Thyroid gland (tissue), 4 donors: ENCODE data around the gene STAT6. TPM values are rescaled to one million over a fixed set of nuclear protein-coding genes. Genes with fewer than 3 reads are reported as not detected.

Source experiments
- DNase-seq, 2 donors: peaks; one replicate each; pipeline ENCODE4 v3.0.0-alpha.2; 2019
- H3K27ac ChIP-seq, 3 donors: fragments of 200-600 bp; sonication (generic); 1 replicate in 2 of 3; 2 replicates in 1 of 3; pipeline ENCODE4 v1.5.1; 2016 to 2019; ENCODE audit warnings: mild to moderate bottlenecking in 1 of 3, moderate library complexity in 1 of 3
- H3K27me3 ChIP-seq: fragments of 200-600 bp; sonication (generic); one replicate; pipeline ENCODE4 v1.5.1; 2019
- H3K36me3 ChIP-seq, 2 donors: fragments of 200-600 bp; sonication (generic); one replicate each; pipeline ENCODE4 v1.5.1; 2016 to 2019
- H3K4me1 ChIP-seq, 2 donors: fragments of 200-600 bp; sonication (generic); one replicate each; pipeline ENCODE4 v1.5.1; 2017 to 2019
- H3K4me3 ChIP-seq, 3 donors: fragments of 200-600 bp; sonication (generic); replicated peaks in 1 of 3; 1 replicate in 2 of 3; 2 replicates in 1 of 3; pipeline ENCODE4 v1.5.1; 2016; ENCODE audit warnings: mild to moderate bottlenecking in 1 of 3
- H3K9me3 ChIP-seq: fragments of 200-600 bp; sonication (generic); one replicate; pipeline ENCODE4 v1.5.1; 2017
- POLR2A ChIP-seq, 2 donors: fragments of 450-650 bp; IDR thresholded peaks; one replicate each; pipeline ENCODE4 v1.6.1; 2017; ENCODE audit warnings: antibody characterized with exemption in 2 of 2, mild to moderate bottlenecking in 2 of 2, moderate library complexity in 1 of 2
- WGBS, 2 donors: methylation state at CpG; one replicate each; pipeline ENCODE4 v1.1.5; 2017; 5-methylcytosine and 5-hydroxymethylcytosine counted together
- intact Hi-C: fragments of 100-400 bp; cut with DNase I; formaldehyde crosslinking; loops from one replicate; pipeline ENCODE4 v1.15.1; 2023
- total RNA-seq, 4 donors: library from RNA; depleted of rRNA; stranded (reverse); fragments of >200 nt; gene quantifications; one replicate each; pipeline ENCODE4 v1.2.3, GENCODE V29; 2016
- TF ChIP-seq, protein P1 (sequence below), 6 experiments: fragments of 200-600 bp in 3 of 6; fragments of 450-650 bp in 3 of 6; sonication (generic) in 3 of 6; IDR thresholded peaks; one replicate each; pipeline ENCODE4 v1.5.1; 2016 to 2019; ENCODE audit warnings: antibody characterized with exemption in 6 of 6, mild to moderate bottlenecking in 2 of 6, inconsistent platforms in 1 of 6, moderate library complexity in 1 of 6

The STAT6 gene
- total RNA-seq, 4 donors from 2014 or later, result 79.0 to 144 (median 89.8) TPM

DNA sequence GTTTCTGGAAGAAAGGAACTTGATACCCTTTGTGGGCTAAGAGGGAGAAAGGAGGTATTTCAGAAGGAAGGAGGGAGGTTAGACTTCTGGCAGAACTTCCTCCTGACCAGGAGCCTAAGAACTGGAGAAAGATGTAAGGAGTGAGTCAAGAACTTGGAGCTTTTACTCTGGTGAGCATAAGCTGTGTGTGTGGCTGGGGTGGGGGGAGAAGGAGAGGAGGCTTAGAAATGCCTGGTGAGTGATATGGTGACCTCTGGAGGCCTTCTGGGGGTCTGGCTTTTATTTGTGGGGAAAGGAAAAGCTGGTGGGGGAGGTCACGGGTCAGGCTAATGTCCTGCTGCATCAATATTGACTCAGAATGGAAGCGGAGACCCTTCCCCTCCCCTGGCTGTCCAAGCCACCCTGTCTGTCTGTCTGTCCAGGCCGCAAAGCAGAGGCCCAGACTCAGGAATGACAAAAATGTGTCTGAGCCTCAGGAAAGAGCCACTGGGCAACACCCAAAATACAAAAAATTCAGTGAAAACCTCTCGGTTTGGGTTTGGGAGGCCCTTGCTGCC lies 21.9 kb upstream of the STAT6 start:
- no peaks in the 10 kb centered on the region for H3K9me3 ChIP-seq
- H3K36me3 ChIP-seq, result no peaks in the 10 kb centered on the region
- 70 to 77% methylated on average over 4 of the region's 4 CpGs for WGBS, 2 donors
- H3K4me3 ChIP-seq, result no peak overlapping the region
- no peaks in the 10 kb centered on the region for H3K27me3 ChIP-seq
- no peak for DNase-seq
- H3K27ac ChIP-seq, result peak overlapping the region; percentile 21 to 74 (median 68)
- H3K4me1 ChIP-seq, result peaks cover 11 to 15% of the 10 kb centered on the region in 2 donors
- TF ChIP-seq, protein P1, sequence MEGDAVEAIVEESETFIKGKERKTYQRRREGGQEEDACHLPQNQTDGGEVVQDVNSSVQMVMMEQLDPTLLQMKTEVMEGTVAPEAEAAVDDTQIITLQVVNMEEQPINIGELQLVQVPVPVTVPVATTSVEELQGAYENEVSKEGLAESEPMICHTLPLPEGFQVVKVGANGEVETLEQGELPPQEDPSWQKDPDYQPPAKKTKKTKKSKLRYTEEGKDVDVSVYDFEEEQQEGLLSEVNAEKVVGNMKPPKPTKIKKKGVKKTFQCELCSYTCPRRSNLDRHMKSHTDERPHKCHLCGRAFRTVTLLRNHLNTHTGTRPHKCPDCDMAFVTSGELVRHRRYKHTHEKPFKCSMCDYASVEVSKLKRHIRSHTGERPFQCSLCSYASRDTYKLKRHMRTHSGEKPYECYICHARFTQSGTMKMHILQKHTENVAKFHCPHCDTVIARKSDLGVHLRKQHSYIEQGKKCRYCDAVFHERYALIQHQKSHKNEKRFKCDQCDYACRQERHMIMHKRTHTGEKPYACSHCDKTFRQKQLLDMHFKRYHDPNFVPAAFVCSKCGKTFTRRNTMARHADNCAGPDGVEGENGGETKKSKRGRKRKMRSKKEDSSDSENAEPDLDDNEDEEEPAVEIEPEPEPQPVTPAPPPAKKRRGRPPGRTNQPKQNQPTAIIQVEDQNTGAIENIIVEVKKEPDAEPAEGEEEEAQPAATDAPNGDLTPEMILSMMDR (IDR thresholded peaks at IDR 0.05), result no peak
- TF ChIP-seq POLR2A (IDR thresholded peaks at IDR 0.05), result no peak
- intact Hi-C loops, result no loop called here

DNA sequence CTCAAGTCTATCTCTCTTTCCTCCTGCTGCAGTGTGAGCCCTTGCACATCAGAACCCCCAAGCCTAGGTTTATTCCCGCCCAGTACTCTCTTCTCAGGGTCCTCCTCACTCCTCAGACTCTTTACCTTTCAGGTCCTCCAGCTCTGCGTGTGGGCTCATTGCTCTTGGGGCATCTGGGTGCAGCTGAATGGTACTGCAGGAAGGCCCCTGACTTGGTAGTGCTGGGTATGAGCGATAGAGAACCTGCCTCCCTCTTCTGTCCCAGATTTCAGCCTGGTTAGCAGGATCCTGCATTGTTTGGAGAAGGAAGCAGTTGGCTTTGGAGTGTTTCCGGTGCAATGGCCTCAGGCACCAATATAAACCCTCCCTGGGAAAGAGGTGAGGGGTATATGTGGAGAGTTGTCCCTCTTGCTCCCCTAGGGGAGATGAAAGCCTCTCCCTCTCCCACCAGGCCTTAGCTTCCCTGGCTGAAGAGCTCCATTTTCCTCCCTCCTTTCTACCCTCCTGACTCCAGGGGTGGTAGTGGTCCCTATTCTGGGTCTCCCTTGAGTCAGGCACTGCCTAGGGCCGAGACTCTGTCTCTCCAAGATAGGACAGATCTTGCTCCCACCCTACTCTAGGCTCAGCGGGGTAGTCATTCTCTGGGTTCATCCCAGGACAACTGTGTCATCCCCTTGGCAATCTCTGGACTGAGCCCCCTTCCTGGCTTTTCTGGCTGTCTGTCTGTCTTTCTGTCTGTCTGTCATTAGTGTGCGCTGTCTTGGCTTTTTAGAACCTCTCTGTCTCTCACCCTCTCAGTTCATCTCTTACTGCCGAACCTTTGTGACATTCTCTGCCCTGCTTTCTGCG lies 21.0 kb upstream of the STAT6 start:
- Histone ChIP-seq H3K9me3 (no peaks in the 10 kb centered on the region), H3K4me3 (peak overlapping the region in 1 of 3 donors; percentile 6), H3K27me3 (no peaks in the 10 kb centered on the region), H3K36me3 (no peaks in the 10 kb centered on the region), H3K4me1 (peaks cover 6 to 15% of the 10 kb centered on the region in 2 donors), H3K27ac (peak overlapping the region in 2 of 3 donors; percentile 21 to 42)
- intact Hi-C loops, result no loop called here
- TF ChIP-seq, protein P1 (IDR thresholded peaks at IDR 0.05), result no peak
- TF ChIP-seq POLR2A (IDR thresholded peaks at IDR 0.05), result no peak
- DNase-seq, result no peak
- 56 to 57% methylated on average over 9 of the region's 9 CpGs for WGBS, 2 donors

DNA sequence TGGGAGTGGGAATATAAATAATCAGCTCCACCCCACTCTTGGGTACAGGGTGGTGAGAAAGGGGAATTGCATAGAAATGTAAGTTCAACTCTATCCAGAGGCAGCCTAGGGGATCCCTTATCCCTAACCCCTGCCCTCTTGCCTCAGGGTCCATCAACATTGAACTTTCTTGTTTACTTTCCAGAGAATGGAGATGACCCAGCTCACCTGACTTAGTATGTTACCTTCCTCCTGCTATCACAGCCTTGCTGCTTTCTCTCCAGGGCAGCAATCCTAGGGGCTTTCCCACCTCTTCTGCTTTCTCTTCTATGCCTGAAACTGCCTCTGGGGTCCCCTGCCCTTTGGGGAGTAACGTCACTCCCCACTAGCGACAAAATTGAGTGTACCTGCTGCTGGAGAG lies 19.8 kb upstream of the STAT6 start:
- intact Hi-C loops, result no loop called here
- WGBS, 2 donors, result 72 to 80% methylated on average over 2 of the region's 2 CpGs

DNA sequence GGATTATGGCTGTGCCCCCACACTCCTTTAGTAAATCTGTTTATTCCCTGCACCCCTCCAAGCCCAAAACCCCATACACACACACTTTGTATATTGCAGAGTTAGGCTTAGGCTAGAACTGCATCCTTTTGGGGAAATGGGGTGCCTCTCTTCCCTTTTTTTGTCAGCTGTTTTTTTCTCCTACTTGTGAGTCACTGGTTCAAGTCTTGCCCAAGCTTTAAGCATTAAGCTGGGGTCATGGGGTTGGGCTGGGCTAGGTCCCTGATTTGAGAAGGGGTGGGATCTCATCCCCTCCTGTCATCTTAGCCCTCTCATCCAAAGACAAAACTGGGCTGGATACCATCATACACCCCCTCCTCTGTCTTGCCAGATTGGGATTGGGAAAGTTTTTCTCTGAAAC lies 18.7 kb upstream of the STAT6 start:
- DNase-seq, result no peak
- no peaks in the 10 kb centered on the region for H3K27me3 ChIP-seq
- H3K4me3 ChIP-seq, result peak overlapping the region in 1 of 3 donors; percentile 45
- intact Hi-C loops, result no loop called here
- peak overlapping the region in 2 of 3 donors; percentile 88 to 98 for H3K27ac ChIP-seq
- peaks cover 14 to 21% of the 10 kb centered on the region in 2 donors for H3K4me1 ChIP-seq
- no peaks in the 10 kb centered on the region for H3K9me3 ChIP-seq
- H3K36me3 ChIP-seq, result no peaks in the 10 kb centered on the region
- TF ChIP-seq, protein P1 (IDR thresholded peaks at IDR 0.05), result no peak
- no peak for TF ChIP-seq POLR2A (IDR thresholded peaks at IDR 0.05)

More for the DNA sequence above, 19.8 kb upstream of the STAT6 start:
- TF ChIP-seq POLR2A (IDR thresholded peaks at IDR 0.05), result no peak
- TF ChIP-seq, protein P1 (IDR thresholded peaks at IDR 0.05), result no peak
- H3K9me3 ChIP-seq, result no peaks in the 10 kb centered on the region
- H3K4me3 ChIP-seq, result no peak overlapping the region
- no peaks in the 10 kb centered on the region for H3K27me3 ChIP-seq
- no peaks in the 10 kb centered on the region for H3K36me3 ChIP-seq
- peak overlapping the region in 2 of 3 donors; percentile 42 to 88 for H3K27ac ChIP-seq
- H3K4me1 ChIP-seq, result peaks cover 14 to 21% of the 10 kb centered on the region in 2 donors
- no peak for DNase-seq

DNA sequence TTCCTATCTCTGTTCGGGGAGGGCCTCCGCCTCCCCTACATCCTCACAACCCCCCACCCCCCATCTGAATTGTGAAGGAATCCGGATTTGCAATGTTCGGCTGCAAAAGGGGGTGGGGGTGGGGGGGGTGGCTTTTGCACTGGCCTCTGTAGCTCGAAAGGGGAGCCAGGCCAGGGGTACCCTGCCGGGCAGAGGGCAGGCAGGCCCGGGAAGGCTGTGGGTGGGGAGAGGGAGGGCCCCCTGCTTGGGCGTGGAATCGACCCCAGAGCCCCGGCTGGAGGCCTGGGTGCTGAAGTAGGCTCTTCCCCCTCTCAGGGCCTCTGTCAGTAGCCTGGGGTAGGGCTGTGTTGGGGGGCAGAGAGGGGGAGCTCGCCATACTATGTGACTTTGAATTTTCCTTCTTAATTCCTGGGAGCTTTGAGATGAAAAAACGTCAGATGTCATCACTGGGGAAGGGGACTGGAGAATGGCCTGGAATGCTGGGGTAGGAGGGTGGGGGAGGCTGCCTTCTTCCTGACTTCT lies 18.2 kb upstream of the STAT6 start:
- H3K4me1 ChIP-seq, result peaks cover 14 to 21% of the 10 kb centered on the region in 2 donors
- intact Hi-C loops, result no loop called here
- 19 to 41% methylated on average over 7 to 12 of the region's 12 CpGs for WGBS, 2 donors

More for the DNA sequence above, 18.2 kb upstream of the STAT6 start:
- Histone ChIP-seq H3K27me3 (no peaks in the 10 kb centered on the region), H3K36me3 (no peaks in the 10 kb centered on the region), H3K9me3 (no peaks in the 10 kb centered on the region), H3K27ac (peak overlapping the region; percentile 4 to 98 (median 88)), H3K4me3 (peak overlapping the region in 2 of 3 donors; percentile 45 to 98)
- no peak for TF ChIP-seq POLR2A (IDR thresholded peaks at IDR 0.05)
- TF ChIP-seq, protein P1 (IDR thresholded peaks at IDR 0.05), result no peak
- no peak for DNase-seq
